Measurements from ENCODE around the gene DENND4C. TPM values are rescaled to one million over a fixed set of nuclear protein-coding genes. Genes with fewer than 3 reads are reported as not detected.
"Not testable (repeated sequence)": the region's sequence is repeated elsewhere in the genome, so short reads cannot be mapped to it uniquely, and the experiment has no call there.

Gene DENND4C
- total RNA-seq, 8 experiments from 2014 or later, result 20.2 to 56.4 (median 30.4) TPM

GRCh38 chr9:19372567-19372966, 142.1 kb downstream of the DENND4C start:
- Histone ChIP-seq H3K4me1 (replicated peaks in 1 of 2) (peaks cover 0 to 5% of the 10 kb centered on the region in 2 donors), H3K4me3 (no peak overlapping the region), H3K27ac (no peak overlapping the region)
- ATAC-seq (replicated peaks in 6 of 8), result peak in 1 of 8 experiments; percentile 4
- in situ Hi-C loops (cut with MboI; ENCODE audit: low pct_unique_long_range_greater_than_20kb in 2 of 9, low sequenced_read_pairs in 9 of 9, unreplicated experiment in 9 of 9), result no loop called here
- 88 to 100% (median 95%) methylated on average over 1 to 6 of the region's 8 CpGs; no CpG with 5 or more reads in 4 of the 10 experiments for whole genome bisulfite sequencing, 10 experiments

- H3K4me1 ChIP-seq (replicated peaks in 1 of 2), result peaks cover 9 to 14% of the 10 kb centered on the region in 2 donors
- H3K4me3 ChIP-seq, result no peak overlapping the region
- ATAC-seq (replicated peaks in 6 of 8), result peak in 3 of 8 experiments; percentile 10 to 66 (median 28)
- H3K27ac ChIP-seq, result no peak overlapping the region
- in situ Hi-C loops (cut with MboI; ENCODE audit: low pct_unique_long_range_greater_than_20kb in 2 of 9, low sequenced_read_pairs in 9 of 9, unreplicated experiment in 9 of 9), result no loop called here
Measured at GRCh38 chr9:19373527-19373926, 143.0 kb downstream of the DENND4C start.

- in situ Hi-C loops (cut with MboI; ENCODE audit: low pct_unique_long_range_greater_than_20kb in 2 of 9, low sequenced_read_pairs in 9 of 9, unreplicated experiment in 9 of 9), result no loop called here
- peaks cover 12 to 21% of the 10 kb centered on the region in 2 donors for H3K4me1 ChIP-seq (replicated peaks in 1 of 2)
- H3K4me3 ChIP-seq, result no peak overlapping the region
- no peak overlapping the region for H3K27ac ChIP-seq
- ATAC-seq (replicated peaks in 6 of 8), result no peak
Measured at GRCh38 chr9:19375538-19375937, 145.0 kb downstream of the DENND4C start.

GRCh38 chr9:19376931-19377330, 146.4 kb downstream of the DENND4C start:
- ATAC-seq (replicated peaks in 6 of 8), result no peak
- 8 to 100% (median 86%) methylated on average over 1 to 2 of the region's 2 CpGs; no CpG with 5 or more reads in 1 of the 10 experiments for WGBS, 10 experiments
- in situ Hi-C loops (cut with MboI; ENCODE audit: low pct_unique_long_range_greater_than_20kb in 2 of 9, low sequenced_read_pairs in 9 of 9, unreplicated experiment in 9 of 9), result no loop called here
- Histone ChIP-seq H3K4me1 (replicated peaks in 1 of 2) (peaks cover 12 to 21% of the 10 kb centered on the region in 2 donors), H3K27ac (no peak overlapping the region), H3K4me3 (no peak overlapping the region)

- H3K4me1 ChIP-seq (replicated peaks in 1 of 2), result peaks cover 12 to 21% of the 10 kb centered on the region in 2 donors
- H3K27ac ChIP-seq, result no peak overlapping the region
- peak overlapping the region in 4 of 5 donors; percentile 5 to 71 (median 64) for H3K4me3 ChIP-seq
- no peak for ATAC-seq (replicated peaks in 6 of 8)
- WGBS, 10 experiments, result 50 to 100% (median 67%) methylated on average over 1 to 4 of the region's 4 CpGs; no CpG with 5 or more reads in 2 of the 10 experiments
- in situ Hi-C loops (cut with MboI; ENCODE audit: low pct_unique_long_range_greater_than_20kb in 2 of 9, low sequenced_read_pairs in 9 of 9, unreplicated experiment in 9 of 9), result no loop called here
Measured at GRCh38 chr9:19378164-19378563, 147.7 kb downstream of the DENND4C start.

GRCh38 chr9:19378647-19379046, 148.2 kb downstream of the DENND4C start:
- Histone ChIP-seq H3K27ac (no peak overlapping the region), H3K4me1 (replicated peaks in 1 of 2) (peaks cover 12 to 21% of the 10 kb centered on the region in 2 donors), H3K4me3 (peak overlapping the region; percentile 60 to 85 (median 67))
- 0 to 25% (median 20%) methylated on average over 1 to 6 of the region's 7 CpGs; no CpG with 5 or more reads in 1 of the 10 experiments for WGBS, 10 experiments
- ATAC-seq (replicated peaks in 6 of 8), result no peak
- in situ Hi-C loops (cut with MboI; ENCODE audit: low pct_unique_long_range_greater_than_20kb in 2 of 9, low sequenced_read_pairs in 9 of 9, unreplicated experiment in 9 of 9), result no loop called here

GRCh38 chr9:19379283-19379682, 148.8 kb downstream of the DENND4C start:
- WGBS, 10 experiments, result 0 to 3% (median 0%) methylated on average over 2 to 12 of the region's 12 CpGs
- no peak for ATAC-seq (replicated peaks in 6 of 8)
- Histone ChIP-seq H3K4me1 (replicated peaks in 1 of 2) (peaks cover 12 to 21% of the 10 kb centered on the region in 2 donors), H3K27ac (peak overlapping the region; percentile 72 to 91), H3K4me3 (peak overlapping the region; percentile 60 to 85 (median 67))
- in situ Hi-C loops (cut with MboI; ENCODE audit: low pct_unique_long_range_greater_than_20kb in 2 of 9, low sequenced_read_pairs in 9 of 9, unreplicated experiment in 9 of 9), result no loop called here

- WGBS, 10 experiments, result 0 to 4% (median 0%) methylated on average over 1 to 10 of the region's 30 CpGs; no CpG with 5 or more reads in 2 of the 10 experiments
- in situ Hi-C loops (cut with MboI; ENCODE audit: low pct_unique_long_range_greater_than_20kb in 2 of 9, low sequenced_read_pairs in 9 of 9, unreplicated experiment in 9 of 9), result no loop called here
- peak; percentile 9 to 48 (median 34) for ATAC-seq (replicated peaks in 6 of 8)
- Histone ChIP-seq H3K4me3 (peak overlapping the region; percentile 60 to 85 (median 67)), H3K27ac (peak overlapping the region; percentile 72 to 91), H3K4me1 (replicated peaks in 1 of 2) (peaks cover 12 to 21% of the 10 kb centered on the region in 2 donors)
Measured at GRCh38 chr9:19379697-19380046, 149.2 kb downstream of the DENND4C start.

GRCh38 chr9:19380826-19381075, 150.3 kb downstream of the DENND4C start:
- Histone ChIP-seq H3K4me1 (replicated peaks in 1 of 2) (peaks cover 12 to 21% of the 10 kb centered on the region in 2 donors), H3K27ac (peak overlapping the region; percentile 74 to 91), H3K4me3 (peak overlapping the region; percentile 60 to 85 (median 67))
- in situ Hi-C loops (cut with MboI; ENCODE audit: low pct_unique_long_range_greater_than_20kb in 2 of 9, low sequenced_read_pairs in 9 of 9, unreplicated experiment in 9 of 9), result no loop called here
- no peak for ATAC-seq (replicated peaks in 6 of 8)
- WGBS, 10 experiments, result 0 to 80% (median 28%) methylated on average over 1 to 5 of the region's 6 CpGs

- Histone ChIP-seq H3K4me1 (replicated peaks in 1 of 2) (peaks cover 12 to 21% of the 10 kb centered on the region in 2 donors), H3K4me3 (no peak overlapping the region), H3K27ac (no peak overlapping the region)
- 87 to 100% (median 100%) methylated on average over 1 to 2 of the region's 2 CpGs; no CpG with 5 or more reads in 1 of the 10 experiments for WGBS, 10 experiments
- ATAC-seq (replicated peaks in 6 of 8), result no peak
- in situ Hi-C loops (cut with MboI; ENCODE audit: low pct_unique_long_range_greater_than_20kb in 2 of 9, low sequenced_read_pairs in 9 of 9, unreplicated experiment in 9 of 9), result no loop called here
Measured at GRCh38 chr9:19381656-19382055, 151.2 kb downstream of the DENND4C start.

GRCh38 chr9:19385212-19385611, 154.7 kb downstream of the DENND4C start:
- WGBS, 10 experiments, result 93 to 100% (median 97%) methylated on average over 1 to 10 of the region's 14 CpGs; no CpG with 5 or more reads in 3 of the 10 experiments
- H3K27ac ChIP-seq; H3K4me1 ChIP-seq (replicated peaks in 1 of 2); H3K4me3 ChIP-seq; ATAC-seq (replicated peaks in 6 of 8); in situ Hi-C loops (cut with MboI; ENCODE audit: low pct_unique_long_range_greater_than_20kb in 2 of 9, low sequenced_read_pairs in 9 of 9, unreplicated experiment in 9 of 9): not testable (repeated sequence)

GRCh38 chr9:19385786-19386501, 155.5 kb downstream of the DENND4C start:
- in situ Hi-C loops (cut with MboI; ENCODE audit: low pct_unique_long_range_greater_than_20kb in 2 of 9, low sequenced_read_pairs in 9 of 9, unreplicated experiment in 9 of 9), result no loop called here

GRCh38 chr9:19386502-19387044, 156.1 kb downstream of the DENND4C start:
- in situ Hi-C loops (cut with MboI; ENCODE audit: low pct_unique_long_range_greater_than_20kb in 2 of 9, low sequenced_read_pairs in 9 of 9, unreplicated experiment in 9 of 9), result no loop called here
- WGBS, 10 experiments, result 17 to 88% (median 68%) methylated on average over 1 to 2 of the region's 2 CpGs
- no peak overlapping the region for H3K27ac ChIP-seq
- no peaks in the 10 kb centered on the region for H3K4me1 ChIP-seq (replicated peaks in 1 of 2)
- ATAC-seq (replicated peaks in 6 of 8), result no peak
- no peak overlapping the region for H3K4me3 ChIP-seq

More at GRCh38 chr9:19385786-19386501, 155.5 kb downstream of the DENND4C start:
- H3K4me1 ChIP-seq (replicated peaks in 1 of 2), result no peaks in the 10 kb centered on the region
- ATAC-seq (replicated peaks in 6 of 8), result no peak
- no peak overlapping the region for H3K4me3 ChIP-seq
- 80 to 100% (median 90%) methylated on average over 1 to 6 of the region's 6 CpGs; no CpG with 5 or more reads in 1 of the 10 experiments for WGBS, 10 experiments
- no peak overlapping the region for H3K27ac ChIP-seq

GRCh38 chr9:19387317-19387716, 156.8 kb downstream of the DENND4C start:
- no peak for ATAC-seq (replicated peaks in 6 of 8)
- in situ Hi-C loops (cut with MboI; ENCODE audit: low pct_unique_long_range_greater_than_20kb in 2 of 9, low sequenced_read_pairs in 9 of 9, unreplicated experiment in 9 of 9), result no loop called here
- Histone ChIP-seq H3K4me1 (replicated peaks in 1 of 2) (no peaks in the 10 kb centered on the region), H3K27ac (no peak overlapping the region), H3K4me3 (no peak overlapping the region)
- WGBS, 10 experiments, result 0 to 100% (median 80%) methylated on average over 1 to 2 of the region's 2 CpGs; no CpG with 5 or more reads in 4 of the 10 experiments
